Liver (tissue), 3 donors: ENCODE data around the gene KMT5C.

Source experiments
- CTCF ChIP-seq: fragments of 150-350 bp; IDR thresholded peaks from 2 replicates; pipeline ENCODE4 v1.5.1; 2017; ENCODE audit warnings: improper control_type of control experiment, low read depth, low read length; ENCODE audit not compliant: missing input control
- RAD21 ChIP-seq, 2 donors: IDR thresholded peaks; 2 replicates each; pipeline ENCODE4 v1.6.1; 2016; ENCODE audit warnings: antibody characterized with exemption in 2 of 2, mild to moderate bottlenecking in 2 of 2
- RXRA ChIP-seq, 2 donors: IDR thresholded peaks; 2 replicates each; pipeline ENCODE4 v1.6.1; 2017 to 2018; ENCODE audit warnings: antibody characterized with exemption in 2 of 2, mild to moderate bottlenecking in 1 of 2
- TAF1 ChIP-seq: conservative IDR thresholded peaks from 2 replicates; pipeline ENCODE4 v1.6.1; 2016; ENCODE audit warnings: antibody characterized with exemption, mild to moderate bottlenecking
- YY1 ChIP-seq: IDR thresholded peaks from 2 replicates; pipeline ENCODE4 v1.6.1; 2016; ENCODE audit warnings: antibody characterized with exemption, mild to moderate bottlenecking
- donor health status: healthy.
- donor health status: healthy.

- TF ChIP-seq RXRA (IDR thresholded peaks at IDR 0.05) (no peak), CTCF (no peak), TAF1 (no peak), YY1 (no peak), RAD21 (IDR thresholded peaks at IDR 0.05) (no peak)
Observed at GRCh38 chr19:55376241-55376933, 36.7 kb downstream of the KMT5C start, which contains the start of gene TMEM190.
